K562 (cell line): ENCODE measurements around the gene PXN. TPM values are rescaled to one million over a fixed set of nuclear protein-coding genes. Genes with fewer than 3 reads are reported as not detected.

ENCODE experiments used
- ATAC-seq: fragments of 200-7000 bp; cut with Tn5 transposase; 3 replicates; pipeline ENCODE4 v1.9.1; 2020; ENCODE audit warnings: moderate library complexity
- BruUV-seq: library from RNA; stranded (reverse); fragments of 400-500 nt; replicated peaks from 2 replicates; lab custom pipeline; 2021; lab: Mats Ljungman, UMichigan
- CTCF ChIA-PET: fragments of 300-600 bp; formaldehyde crosslinking; extraction: SDS; loops from one replicate; lab custom pipeline; 2021; ENCODE audit warnings: low intra/inter-chr PET ratio; lab: Yijun Ruan, JAX
- POLR2A ChIA-PET: fragments of 300-600, 350-650 bp; sonication (Branson Sonifier 250); formaldehyde crosslinking; extraction: SDS; loops from one replicate; lab custom pipeline; 2021; ENCODE audit warnings: antibody characterized with exemption, inconsistent platforms; lab: Yijun Ruan, JAX
- DNase-seq, 4 experiments: peaks; one replicate each; pipeline versions ENCODE4 v3.0.0 to v3.0.0-alpha.2; 2011 to 2018; ENCODE audit warnings: low spot score in 3 of 4, mixed read lengths in 3 of 4; ENCODE audit errors: extremely low read depth in 1 of 4
- FAIRE-seq: peaks from 2 replicates; lab custom pipeline; 2011; peaks lifted over from hg19 to GRCh38; lab: Jason Lieb, UNC
- H2AFZ ChIP-seq: 2 replicates; pipeline ENCODE4 v1.6.0; 2011; ENCODE audit warnings: low read depth, low read length, control low read depth, inconsistent platforms
- H3K27ac ChIP-seq: fragments of 200-600 bp; 3 replicates; pipeline ENCODE4 v1.8.0; 2011; ENCODE audit warnings: low read depth, mild to moderate bottlenecking, control low read depth, inconsistent platforms, low read length, moderate library complexity, mixed read lengths; ENCODE audit errors: extremely low read depth
- H3K27me3 ChIP-seq, 2 experiments: fragments of 300-600 bp in 1 of 2; 2 replicates in 1 of 2; 3 replicates in 1 of 2; pipeline versions ENCODE4 v1.6.0 to v1.8.0; 2011; ENCODE audit warnings: inconsistent platforms in 2 of 2, low read length in 2 of 2, mild to moderate bottlenecking in 1 of 2, mixed read lengths in 1 of 2, moderate library complexity in 1 of 2; ENCODE audit not compliant: control insufficient read depth in 2 of 2, insufficient read depth in 2 of 2
- H3K36me3 ChIP-seq: fragments of 300-600 bp; 3 replicates; pipeline ENCODE4 v1.8.0; 2011; ENCODE audit warnings: mild to moderate bottlenecking, low read length, inconsistent platforms; ENCODE audit not compliant: control insufficient read depth, insufficient read depth
- H3K4me1 ChIP-seq, 2 experiments: fragments of 200-600 bp in 1 of 2; replicated peaks in 1 of 2; 2 replicates in 1 of 2; 3 replicates in 1 of 2; pipeline versions ENCODE4 v1.5.1 to v1.8.0; 2011; ENCODE audit warnings: inconsistent platforms in 2 of 2, low read length in 2 of 2, mild to moderate bottlenecking in 1 of 2, mixed read lengths in 1 of 2, moderate library complexity in 1 of 2; ENCODE audit not compliant: control insufficient read depth in 2 of 2, insufficient read depth in 2 of 2
- H3K4me2 ChIP-seq: 2 replicates; pipeline ENCODE4 v1.6.1; 2011; ENCODE audit warnings: low read length, control low read depth, inconsistent platforms, mixed read lengths; ENCODE audit not compliant: insufficient read depth
- H3K4me3 ChIP-seq: fragments of 200-600 bp; sonication (generic), shearing (Covaris generic); 2 replicates; pipeline ENCODE4 v1.5.1; 2016; ENCODE audit warnings: control low read depth, inconsistent platforms
- H3K79me2 ChIP-seq: fragments of 200-600 bp; 3 replicates; pipeline ENCODE4 v1.8.0; 2011; ENCODE audit warnings: low read length, inconsistent platforms; ENCODE audit not compliant: control insufficient read depth, insufficient read depth
- H3K9ac ChIP-seq, 2 experiments: 2 replicates each; pipeline versions ENCODE4 v1.6.0 to v1.6.1; 2011; ENCODE audit warnings: low read depth in 2 of 2, low read length in 2 of 2, control low read depth in 1 of 2, inconsistent platforms in 1 of 2, mild to moderate bottlenecking in 1 of 2, mixed read lengths in 1 of 2; ENCODE audit not compliant: insufficient read depth in 1 of 2
- H3K9me1 ChIP-seq: one replicate; pipeline ENCODE4 v1.6.0; 2011; ENCODE audit warnings: inconsistent platforms, mild to moderate bottlenecking, low read length, moderate library complexity; ENCODE audit not compliant: control insufficient read depth, insufficient read depth
- H3K9me3 ChIP-seq: replicated peaks from 2 replicates; pipeline ENCODE4 v1.5.1; 2011; ENCODE audit warnings: low read depth, low read length, inconsistent platforms; ENCODE audit not compliant: control insufficient read depth, insufficient read depth
- H4K20me1 ChIP-seq: replicated peaks from 2 replicates; pipeline ENCODE4 v1.6.1; 2011; ENCODE audit warnings: low read length, inconsistent platforms, mixed read lengths; ENCODE audit not compliant: control insufficient read depth, insufficient read depth
- ESRRA ChIP-seq: fragments of 450-650 bp; IDR thresholded peaks from 2 replicates; pipeline ENCODE4 v1.6.1; 2014; ENCODE audit warnings: low read depth, mild to moderate bottlenecking, moderate library complexity, borderline replicate concordance
- EWSR1 ChIP-seq: fragments of 450-650 bp; IDR thresholded peaks from 2 replicates; pipeline ENCODE4 v1.6.1; 2018; ENCODE audit warnings: borderline replicate concordance, mild to moderate bottlenecking, low read depth, moderate library complexity; ENCODE audit not compliant: partially characterized antibody
- FOXJ3 ChIP-seq: sonication (generic); formaldehyde crosslinking; IDR thresholded peaks from 2 replicates; pipeline ENCODE4 v1.4.0; 2020; ENCODE audit warnings: mild to moderate bottlenecking, missing genetic modification reagents
- HDAC3 ChIP-seq: fragments of 450-650 bp; IDR thresholded peaks from 2 replicates; pipeline ENCODE4 v1.6.1; 2018; ENCODE audit warnings: borderline replicate concordance, mild to moderate bottlenecking, moderate library complexity; ENCODE audit not compliant: partially characterized antibody
- OTX1 ChIP-seq: fragments of 450-650 bp; formaldehyde crosslinking; IDR thresholded peaks from 2 replicates; pipeline ENCODE4 v1.4.0; 2022; ENCODE audit warnings: mild to moderate bottlenecking
- PHTF2 ChIP-seq: fragments of 250-450 bp; sonication (Bioruptor Pico); IDR thresholded peaks from 2 replicates; pipeline ENCODE4 v1.5.0; 2021; ENCODE audit warnings: mild to moderate bottlenecking
- RBM14 ChIP-seq: fragments of 200-400 bp; formaldehyde crosslinking; IDR thresholded peaks from 2 replicates; pipeline ENCODE4 v1.6.1; 2018; ENCODE audit warnings: low read depth, mild to moderate bottlenecking, low read length, moderate library complexity, borderline replicate concordance; ENCODE audit not compliant: insufficient read depth
- SNRNP70 ChIP-seq: fragments of 200-400 bp; formaldehyde crosslinking; optimal IDR thresholded peaks from 2 replicates; pipeline ENCODE3; 2017; ENCODE audit warnings: low read depth, low read length
- ZNF311 ChIP-seq: fragments of 250-450 bp; sonication (Bioruptor Pico); IDR thresholded peaks from 2 replicates; pipeline ENCODE4 v1.4.0; 2020; ENCODE audit warnings: mild to moderate bottlenecking, moderate library complexity
- ZNF584 ChIP-seq: fragments of 200-800 bp; sonication (Bioruptor generic); IDR thresholded peaks from 2 replicates; pipeline ENCODE4 v1.6.1; 2016; ENCODE audit warnings: low read depth, mild to moderate bottlenecking, missing genetic modification characterization, missing compliant biosample characterization
- WGBS: fragments of 100-300 bp; shearing (Covaris generic); methylation state at CpG from one replicate; pipeline ENCODE4 v1.1.6; 2016; ENCODE audit warnings: low coverage, mixed read lengths; ENCODE audit not compliant: insufficient coverage; ENCODE audit errors: missing lambda C conversion rate; 5-methylcytosine and 5-hydroxymethylcytosine counted together
- in situ Hi-C: fragments of 300-500 bp; cut with MboI; formaldehyde crosslinking; loops from 4 replicates; pipeline ENCODE4 v1.15.0; 2018; ENCODE audit warnings: inconsistent platforms, mixed read lengths
- intact Hi-C: fragments of 100-400 bp; cut with micrococcal nuclease; formaldehyde crosslinking; loops from 2 replicates; pipeline ENCODE4 v1.14.2; 2022
- polyA plus RNA-seq, 8 experiments: library from polyadenylated mRNA; depleted of rRNA in 4 of 8; stranded (reverse) in 5 of 8; unstranded in 3 of 8; fragments of >200 nt; fragmentation: Nextera tagmentation in 2 of 8; fragmentation: Illumina TruSeq in 1 of 8; extraction: Ambion mirVana in 2 of 8; extraction: Trizol in 1 of 8; gene quantifications; 2 replicates each; pipeline versions ENCODE4 v1.2.1 to v1.2.3, GENCODE V29; 2011 to 2014; ENCODE audit warnings: inconsistent platforms in 1 of 8, missing spikeins in 1 of 8
- total RNA-seq, 7 experiments: library from RNA; depleted of rRNA in 6 of 7; stranded (reverse); fragments of >200 nt in 6 of 7; fragmentation: Illumina TruSeq in 2 of 7; extraction: Trizol in 2 of 7; gene quantifications; 2 replicates each; pipeline versions ENCODE4 v1.2.1 to v1.2.3, GENCODE V29; 2011 to 2021; ENCODE audit warnings: low replicate concordance in 1 of 7
- TF ChIP-seq, protein P1 (sequence below): IDR thresholded peaks from 2 replicates; pipeline ENCODE4 v1.6.1; 2016; ENCODE audit warnings: missing genetic modification characterization, missing compliant biosample characterization
- TF ChIP-seq, protein P2 (sequence below): fragments of 250-450 bp; sonication (Bioruptor Pico); IDR thresholded peaks from 2 replicates; pipeline ENCODE4 v1.8.0; 2022; ENCODE audit warnings: inconsistent platforms, mild to moderate bottlenecking, moderate library complexity, borderline replicate concordance

Gene PXN
- total and polyA plus RNA-seq, 9 of the 15 experiments (the other 6 are each of a cell fraction or from before 2014, with no cell fraction given): 4.0 to 74.1 (median 18.6) TPM

DNA sequence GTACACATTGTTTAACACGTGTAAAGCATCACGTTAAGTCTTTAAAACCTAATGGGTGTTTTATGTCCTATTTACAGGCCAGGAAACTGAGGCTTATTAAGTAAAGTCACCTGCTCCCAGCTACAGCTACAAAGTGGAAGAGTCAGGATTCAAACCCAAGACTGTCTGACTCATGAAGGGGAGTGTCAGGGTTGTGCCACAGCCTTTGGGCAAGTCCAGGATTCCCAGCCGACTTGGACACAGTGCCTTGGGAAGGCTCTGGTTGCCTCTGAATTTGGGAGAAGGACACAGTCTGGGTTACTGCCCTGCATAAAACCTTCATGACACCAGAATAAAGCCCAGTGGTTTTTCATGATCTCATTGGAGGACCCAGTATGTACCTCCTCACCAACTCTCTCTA is 18.9 kb upstream of the PXN start:
- in situ Hi-C loops: no loop called here
- H3K4me2 ChIP-seq: no peak overlapping the region
- H3K4me3 ChIP-seq: no peak overlapping the region
- ChIA-PET CTCF (no interaction called here), POLR2A (interaction anchor here (0.7 to 7.4 kb wide), 4 partner anchors 7 to 84 kb away, joined by 3 to 102 read pairs (median 20); partner anchors contain the start of genes RNU4-1, RNU4-2 and RPLP0)
- no peak overlapping the region for H3K9ac ChIP-seq
- H2AFZ ChIP-seq: no peak overlapping the region
- WGBS: 42% methylated on average over 3 of the region's 3 CpGs
- no peaks in the 10 kb centered on the region for H3K79me2 ChIP-seq
- FAIRE-seq: no peak
- no peaks in the 10 kb centered on the region for H3K9me3 ChIP-seq
- no peak overlapping the region for H3K27ac ChIP-seq
- no peak for DNase-seq
- TF ChIP-seq, protein P1, sequence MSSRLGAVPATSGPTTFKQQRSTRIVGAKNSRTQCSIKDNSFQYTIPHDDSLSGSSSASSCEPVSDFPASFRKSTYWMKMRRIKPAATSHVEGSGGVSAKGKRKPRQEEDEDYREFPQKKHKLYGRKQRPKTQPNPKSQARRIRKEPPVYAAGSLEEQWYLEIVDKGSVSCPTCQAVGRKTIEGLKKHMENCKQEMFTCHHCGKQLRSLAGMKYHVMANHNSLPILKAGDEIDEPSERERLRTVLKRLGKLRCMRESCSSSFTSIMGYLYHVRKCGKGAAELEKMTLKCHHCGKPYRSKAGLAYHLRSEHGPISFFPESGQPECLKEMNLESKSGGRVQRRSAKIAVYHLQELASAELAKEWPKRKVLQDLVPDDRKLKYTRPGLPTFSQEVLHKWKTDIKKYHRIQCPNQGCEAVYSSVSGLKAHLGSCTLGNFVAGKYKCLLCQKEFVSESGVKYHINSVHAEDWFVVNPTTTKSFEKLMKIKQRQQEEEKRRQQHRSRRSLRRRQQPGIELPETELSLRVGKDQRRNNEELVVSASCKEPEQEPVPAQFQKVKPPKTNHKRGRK (tag): no peak
- TF ChIP-seq SNRNP70 (no peak), EWSR1 (no peak), ZNF311 (CRISPR knock-in tag) (no peak), ZNF584 (CRISPR knock-in tag) (no peak), RBM14 (no peak), ESRRA (no peak), HDAC3 (no peak), PHTF2 (CRISPR knock-in tag) (no peak), OTX1 (CRISPR knock-in tag) (no peak), FOXJ3 (CRISPR knock-in tag) (no peak)
- TF ChIP-seq, protein P2, sequence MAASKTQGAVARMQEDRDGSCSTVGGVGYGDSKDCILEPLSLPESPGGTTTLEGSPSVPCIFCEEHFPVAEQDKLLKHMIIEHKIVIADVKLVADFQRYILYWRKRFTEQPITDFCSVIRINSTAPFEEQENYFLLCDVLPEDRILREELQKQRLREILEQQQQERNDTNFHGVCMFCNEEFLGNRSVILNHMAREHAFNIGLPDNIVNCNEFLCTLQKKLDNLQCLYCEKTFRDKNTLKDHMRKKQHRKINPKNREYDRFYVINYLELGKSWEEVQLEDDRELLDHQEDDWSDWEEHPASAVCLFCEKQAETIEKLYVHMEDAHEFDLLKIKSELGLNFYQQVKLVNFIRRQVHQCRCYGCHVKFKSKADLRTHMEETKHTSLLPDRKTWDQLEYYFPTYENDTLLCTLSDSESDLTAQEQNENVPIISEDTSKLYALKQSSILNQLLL (CRISPR knock-in tag): no peak
- no peaks in the 10 kb centered on the region for H3K27me3 ChIP-seq
- no peaks in the 10 kb centered on the region for H3K9me1 ChIP-seq
- H4K20me1 ChIP-seq: no peaks in the 10 kb centered on the region
- no TSS peak for BruUV-seq
- ATAC-seq: no peak; the same call in 2 of the 3 replicates
- H3K36me3 ChIP-seq: no peaks in the 10 kb centered on the region
- peaks cover 0 to 14% of the 10 kb centered on the region in 2 experiments; a peak in 3 of 5 replicates for H3K4me1 ChIP-seq
- intact Hi-C loops: no loop called here
